Subcutaneous preadipocyte (primary cell): ENCODE results near the gene ANAPC4. TPM values are rescaled to one million over a fixed set of nuclear protein-coding genes. Genes with fewer than 3 reads are reported as not detected.

Experiments used
- total RNA-seq: library from RNA; depleted of rRNA; stranded (reverse); fragments of >200 nt; gene quantifications from 2 replicates; pipeline ENCODE4 v1.2.3, GENCODE V29; 2012

The ANAPC4 gene, protein sequence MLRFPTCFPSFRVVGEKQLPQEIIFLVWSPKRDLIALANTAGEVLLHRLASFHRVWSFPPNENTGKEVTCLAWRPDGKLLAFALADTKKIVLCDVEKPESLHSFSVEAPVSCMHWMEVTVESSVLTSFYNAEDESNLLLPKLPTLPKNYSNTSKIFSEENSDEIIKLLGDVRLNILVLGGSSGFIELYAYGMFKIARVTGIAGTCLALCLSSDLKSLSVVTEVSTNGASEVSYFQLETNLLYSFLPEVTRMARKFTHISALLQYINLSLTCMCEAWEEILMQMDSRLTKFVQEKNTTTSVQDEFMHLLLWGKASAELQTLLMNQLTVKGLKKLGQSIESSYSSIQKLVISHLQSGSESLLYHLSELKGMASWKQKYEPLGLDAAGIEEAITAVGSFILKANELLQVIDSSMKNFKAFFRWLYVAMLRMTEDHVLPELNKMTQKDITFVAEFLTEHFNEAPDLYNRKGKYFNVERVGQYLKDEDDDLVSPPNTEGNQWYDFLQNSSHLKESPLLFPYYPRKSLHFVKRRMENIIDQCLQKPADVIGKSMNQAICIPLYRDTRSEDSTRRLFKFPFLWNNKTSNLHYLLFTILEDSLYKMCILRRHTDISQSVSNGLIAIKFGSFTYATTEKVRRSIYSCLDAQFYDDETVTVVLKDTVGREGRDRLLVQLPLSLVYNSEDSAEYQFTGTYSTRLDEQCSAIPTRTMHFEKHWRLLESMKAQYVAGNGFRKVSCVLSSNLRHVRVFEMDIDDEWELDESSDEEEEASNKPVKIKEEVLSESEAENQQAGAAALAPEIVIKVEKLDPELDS
- total RNA-seq: 26.1 and 28.7 TPM in 2 replicates

DNA sequence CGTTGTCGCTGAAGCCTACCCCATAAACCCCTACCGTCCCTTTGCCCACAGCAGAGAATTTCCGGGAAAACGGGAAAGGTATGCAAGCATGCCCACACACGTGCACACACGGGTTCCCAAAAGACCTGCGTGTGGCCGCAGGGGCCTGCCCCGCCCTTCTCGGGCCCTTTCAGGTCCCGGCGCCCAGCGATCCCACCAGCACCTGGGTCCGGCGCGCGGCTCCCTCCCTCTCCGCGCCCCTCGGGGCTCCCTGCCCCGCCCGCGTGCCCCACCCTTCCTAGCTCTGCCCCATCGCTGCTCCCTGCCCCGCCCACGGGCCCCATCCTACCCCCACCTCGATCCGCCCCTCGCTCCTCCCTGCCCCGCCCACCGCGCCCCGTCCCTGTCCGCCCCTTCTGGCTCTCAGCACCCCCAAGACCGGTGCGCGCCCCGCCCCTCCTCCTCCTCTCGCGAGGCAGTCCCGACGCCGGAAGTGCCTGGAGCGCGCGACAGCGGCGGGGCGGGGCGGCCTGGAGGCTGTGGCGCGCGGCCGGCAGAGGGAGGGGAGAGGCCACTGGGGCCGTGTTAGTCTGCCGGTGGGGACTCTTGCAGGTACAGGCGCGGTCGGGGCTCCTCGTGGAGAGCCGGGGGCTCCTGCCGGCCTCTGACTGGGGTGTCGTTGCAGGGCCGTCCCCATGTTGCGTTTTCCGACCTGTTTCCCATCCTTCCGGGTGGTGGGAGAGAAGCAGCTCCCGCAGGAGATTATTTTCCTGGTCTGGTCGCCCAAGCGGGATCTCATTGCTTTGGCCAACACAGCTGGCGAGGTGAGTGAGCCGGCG is at the start of gene ANAPC4:
ANAPC4 (plus strand) TSS at position 510 of the 818 bp plus-strand sequence; CDS start at position 675, 165 bp downstream.

Other genes with a start within 250 kb of the ANAPC4 start
- gene SEPSECS, start 216.8 kb upstream of the ANAPC4 start, total RNA-seq: 7.0 and 8.6 TPM in 2 replicates
- 24.6 and 32.1 TPM in 2 replicates for gene PI4K2B, start 143.2 kb upstream of the ANAPC4 start, total RNA-seq
- gene ZCCHC4, start 64.5 kb upstream of the ANAPC4 start, total RNA-seq: 11.0 and 17.0 TPM in 2 replicates